H1 (cell line): ENCODE data around the gene PPP2R2B. TPM values are rescaled to one million over a fixed set of nuclear protein-coding genes. Genes with fewer than 3 reads are reported as not detected.

Experiments used
- CTCF ChIA-PET: fragments of 300-600 bp; sonication (Branson Sonifier 250); formaldehyde crosslinking; loops from one replicate; lab custom pipeline; 2021; ENCODE audit not compliant: partially characterized antibody; lab: Charles Lee
- POLR2A ChIA-PET: fragments of 300-600 bp; sonication (Branson Sonifier 250); formaldehyde crosslinking; loops from one replicate; lab custom pipeline; 2021; ENCODE audit warnings: inconsistent platforms; ENCODE audit not compliant: partially characterized antibody; lab: Charles Lee
- DNase-seq, 2 experiments: peaks; one replicate each; pipeline versions ENCODE4 v3.0.0 to v3.0.0-alpha.2; 2010 to 2022; ENCODE audit warnings: low spot score in 2 of 2, low read depth in 1 of 2, mixed read lengths in 1 of 2
- FAIRE-seq: peaks from 2 replicates; lab custom pipeline; 2011; peaks lifted over from hg19 to GRCh38; lab: Jason Lieb, UNC
- H2AFZ ChIP-seq: 2 replicates; pipeline ENCODE4 v1.8.1; 2012; ENCODE audit warnings: low read length, inconsistent platforms
- H2AK5ac ChIP-seq: 2 replicates; pipeline ENCODE4 v1.6.1; 2013; ENCODE audit warnings: low read depth, low read length
- H2BK120ac ChIP-seq: replicated peaks from 2 replicates; pipeline ENCODE3; 2013; ENCODE audit warnings: low read depth, low read length, inconsistent platforms
- H2BK12ac ChIP-seq: 2 replicates; pipeline ENCODE4 v1.6.1; 2013; ENCODE audit warnings: low read depth, low read length
- H2BK15ac ChIP-seq: 2 replicates; pipeline ENCODE4 v1.6.1; 2013; ENCODE audit warnings: low read length
- H2BK20ac ChIP-seq: 2 replicates; pipeline ENCODE4 v1.6.1; 2013; ENCODE audit warnings: low read length
- H2BK5ac ChIP-seq: 2 replicates; pipeline ENCODE4 v1.6.1; 2013; ENCODE audit warnings: low read depth, low read length
- H3K14ac ChIP-seq: 2 replicates; pipeline ENCODE4 v1.6.1; 2013; ENCODE audit warnings: inconsistent platforms; ENCODE audit not compliant: insufficient read length
- H3K18ac ChIP-seq: 2 replicates; pipeline ENCODE4 v1.6.1; 2013; ENCODE audit warnings: low read length; ENCODE audit errors: extremely low read depth
- H3K23ac ChIP-seq: 2 replicates; pipeline ENCODE4 v1.6.1; 2013; ENCODE audit warnings: inconsistent platforms; ENCODE audit not compliant: insufficient read length
- H3K23me2 ChIP-seq: 2 replicates; pipeline ENCODE4 v1.6.1; 2013; ENCODE audit warnings: low read depth, low read length
- H3K27ac ChIP-seq: 2 replicates; pipeline ENCODE4 v1.6.1; 2011; ENCODE audit warnings: low read depth, low read length, inconsistent platforms
- H3K27me3 ChIP-seq, 4 experiments: replicated peaks in 1 of 4; 1 replicate in 1 of 4; 2 replicates in 3 of 4; pipeline versions ENCODE4 v1.6.1 to v1.8.1; 2011 to 2013; ENCODE audit warnings: low read length in 3 of 4, mild to moderate bottlenecking in 3 of 4, inconsistent platforms in 2 of 4, mixed read lengths in 2 of 4, moderate library complexity in 1 of 4; ENCODE audit not compliant: control insufficient read depth in 3 of 4, insufficient read depth in 3 of 4; ENCODE audit errors: extremely low read depth in 1 of 4
- H3K36me3 ChIP-seq, 4 experiments: 2 replicates each; pipeline versions ENCODE4 v1.6.1 to v1.8.1; 2011 to 2013; ENCODE audit warnings: mild to moderate bottlenecking in 4 of 4, low read length in 3 of 4, moderate library complexity in 2 of 4, control low read depth in 1 of 4, inconsistent platforms in 1 of 4; ENCODE audit not compliant: insufficient read depth in 4 of 4, control insufficient read depth in 2 of 4
- H3K4ac ChIP-seq: replicated peaks from 2 replicates; pipeline ENCODE3; 2013; ENCODE audit warnings: low read length, low read depth, mixed read lengths, inconsistent platforms; ENCODE audit not compliant: insufficient read length
- H3K4me1 ChIP-seq, 4 experiments: replicated peaks in 1 of 4; 1 replicate in 1 of 4; 2 replicates in 3 of 4; pipeline versions ENCODE4 v1.6.1 to v1.8.1; 2011 to 2013; ENCODE audit warnings: low read length in 3 of 4, inconsistent platforms in 2 of 4, mixed read lengths in 1 of 4; ENCODE audit not compliant: insufficient read depth in 4 of 4, control insufficient read depth in 3 of 4
- H3K4me2 ChIP-seq, 2 experiments: 2 replicates each; pipeline versions ENCODE4 v1.6.1 to v1.8.1; 2011 to 2013; ENCODE audit warnings: low read depth in 2 of 2, low read length in 2 of 2, control low read depth in 1 of 2, inconsistent platforms in 1 of 2, mild to moderate bottlenecking in 1 of 2; ENCODE audit not compliant: insufficient read depth in 1 of 2
- H3K4me3 ChIP-seq, 4 experiments: fragments of 200-600, 300-600 bp in 1 of 4; sonication (generic), shearing (Covaris generic), sonication (Bioruptor Twin) in 1 of 4; 2 replicates each; pipeline versions ENCODE4 v1.5.1 to v1.8.1; 2011 to 2016; ENCODE audit warnings: low read length in 4 of 4, low read depth in 3 of 4, control low read depth in 2 of 4, inconsistent platforms in 2 of 4, mild to moderate bottlenecking in 2 of 4, mixed read lengths in 1 of 4, moderate library complexity in 1 of 4; ENCODE audit not compliant: insufficient read depth in 2 of 4; ENCODE audit errors: extremely low read depth in 1 of 4
- H3K56ac ChIP-seq: replicated peaks from 2 replicates; pipeline ENCODE3; 2013; ENCODE audit warnings: low read depth, mild to moderate bottlenecking, mixed read lengths, low read length, inconsistent platforms; ENCODE audit not compliant: insufficient read length
- H3K79me1 ChIP-seq: 2 replicates; pipeline ENCODE4 v1.6.1; 2013; ENCODE audit warnings: low read depth, low read length, control low read depth
- H3K79me2 ChIP-seq, 2 experiments: 2 replicates each; pipeline versions ENCODE4 v1.6.1 to v1.8.1; 2012 to 2013; ENCODE audit warnings: low read length in 2 of 2, mild to moderate bottlenecking in 2 of 2, inconsistent platforms in 1 of 2; ENCODE audit not compliant: insufficient read depth in 2 of 2, control insufficient read depth in 1 of 2
- H3K9ac ChIP-seq, 4 experiments: replicated peaks in 1 of 4; 1 replicate in 1 of 4; 2 replicates in 3 of 4; pipeline versions ENCODE4 v1.6.1 to v1.8.1; 2011 to 2013; ENCODE audit warnings: low read depth in 3 of 4, low read length in 3 of 4, control low read depth in 2 of 4, mild to moderate bottlenecking in 2 of 4, moderate library complexity in 2 of 4, inconsistent platforms in 1 of 4; ENCODE audit errors: extremely low read depth in 1 of 4
- H3K9me3 ChIP-seq, 2 experiments: 2 replicates each; pipeline versions ENCODE4 v1.6.1 to v1.8.1; 2012 to 2013; ENCODE audit warnings: mild to moderate bottlenecking in 2 of 2, moderate library complexity in 2 of 2, control low read depth in 1 of 2, inconsistent platforms in 1 of 2, low read depth in 1 of 2, low read length in 1 of 2, mixed read lengths in 1 of 2; ENCODE audit not compliant: insufficient read depth in 2 of 2
- H4K20me1 ChIP-seq, 2 experiments: replicated peaks in 1 of 2; 2 replicates each; pipeline versions ENCODE3 to v1.8.1; 2011 to 2013; ENCODE audit warnings: inconsistent platforms in 2 of 2, low read length in 2 of 2, mild to moderate bottlenecking in 1 of 2; ENCODE audit not compliant: insufficient read depth in 2 of 2, control insufficient read depth in 1 of 2
- H4K5ac ChIP-seq: 2 replicates; pipeline ENCODE4 v1.6.1; 2013; ENCODE audit warnings: low read length, low read depth, mixed read lengths, inconsistent platforms; ENCODE audit not compliant: insufficient read length
- H4K8ac ChIP-seq: 2 replicates; pipeline ENCODE4 v1.8.0; 2013; ENCODE audit warnings: mild to moderate bottlenecking, moderate library complexity, low read length, inconsistent platforms; ENCODE audit not compliant: insufficient read depth; ENCODE audit errors: extremely low read depth
- H4K91ac ChIP-seq: replicated peaks from 2 replicates; pipeline ENCODE3; 2013; ENCODE audit warnings: low read length, mixed read lengths, inconsistent platforms; ENCODE audit not compliant: insufficient read length
- BACH1 ChIP-seq: IDR thresholded peaks from 2 replicates; pipeline ENCODE4 v1.6.1; 2012; ENCODE audit warnings: low read length, improper control_type of control experiment
- BCL11A ChIP-seq, 2 experiments: IDR thresholded peaks; one replicate each; pipeline ENCODE4 v1.6.1; 2011; ENCODE audit warnings: low read depth in 2 of 2, low read length in 2 of 2, mild to moderate bottlenecking in 2 of 2
- EP300 ChIP-seq, 2 experiments: IDR thresholded peaks; 1 replicate in 1 of 2; 2 replicates in 1 of 2; pipeline ENCODE4 v1.6.1; 2011 to 2012; ENCODE audit warnings: low read depth in 2 of 2, low read length in 2 of 2, mild to moderate bottlenecking in 2 of 2, borderline replicate concordance in 1 of 2, inconsistent platforms in 1 of 2, moderate library complexity in 1 of 2
- JUN ChIP-seq: IDR thresholded peaks from 2 replicates; pipeline ENCODE4 v1.6.1; 2011; ENCODE audit warnings: low read depth, mild to moderate bottlenecking, improper control_type of control experiment, low read length
- POLR2A ChIP-seq, 2 experiments: IDR thresholded peaks; 1 replicate in 1 of 2; 2 replicates in 1 of 2; pipeline ENCODE4 v1.6.1; 2011; ENCODE audit warnings: low read depth in 2 of 2, low read length in 2 of 2, mild to moderate bottlenecking in 2 of 2; ENCODE audit errors: control extremely low read depth in 1 of 2
- SIX5 ChIP-seq: IDR thresholded peaks from 2 replicates; pipeline ENCODE4 v1.6.1; 2011; ENCODE audit warnings: mild to moderate bottlenecking, low read depth, low read length
- SP1 ChIP-seq: IDR thresholded peaks from 2 replicates; pipeline ENCODE4 v1.6.1; 2011; ENCODE audit warnings: low read depth, low read length
- SP4 ChIP-seq: IDR thresholded peaks from 2 replicates; pipeline ENCODE4 v1.6.1; 2012; ENCODE audit warnings: low read length, inconsistent platforms
- TBP ChIP-seq: IDR thresholded peaks from 2 replicates; pipeline ENCODE4 v1.6.1; 2011; ENCODE audit warnings: low read depth, low read length, improper control_type of control experiment
- YY1 ChIP-seq: IDR thresholded peaks from 2 replicates; pipeline ENCODE4 v1.6.1; 2011; ENCODE audit warnings: low read depth, mild to moderate bottlenecking, low read length
- polyA plus RNA-seq, 7 experiments: library from polyadenylated mRNA; depleted of rRNA in 3 of 7; stranded (reverse) in 5 of 7; unstranded in 2 of 7; fragments of >200 nt in 5 of 7; fragments of 200-250 nt in 2 of 7; gene quantifications; 1 replicate in 5 of 7; 2 replicates in 1 of 7; 4 replicates in 1 of 7; pipeline versions ENCODE4 v1.2.1 to v1.2.3, GENCODE V29; 2011 to 2013; ENCODE audit warnings: missing spikeins in 2 of 7, mixed read lengths in 2 of 7
- total RNA-seq: library from RNA; stranded (reverse); fragmentation: NEBNext Ultra II Directional; extraction: Animal tissue kit (Norgen Biotek cat#: 25700); gene quantifications from 2 replicates; pipeline ENCODE4 v1.2.1, GENCODE V29; 2021
- TF ChIP-seq, protein P1 (sequence below), 3 experiments: IDR thresholded peaks; 1 replicate in 2 of 3; 2 replicates in 1 of 3; pipeline versions ENCODE4 v1.5.1 to v1.6.1; 2011; ENCODE audit warnings: low read length in 3 of 3, mild to moderate bottlenecking in 3 of 3, inconsistent platforms in 2 of 3, low read depth in 1 of 3, moderate library complexity in 1 of 3; ENCODE audit not compliant: insufficient read depth in 1 of 3; ENCODE audit errors: control extremely low read depth in 1 of 3
- TF ChIP-seq, protein P2 (sequence below): IDR thresholded peaks from 2 replicates; pipeline ENCODE4 v1.6.1; 2011; ENCODE audit warnings: low read length, improper control_type of control experiment

The PPP2R2B gene
- total and polyA plus RNA-seq, 2 of the 8 experiments (the other 6 are each of a cell fraction or from before 2014, with no cell fraction given): 21.1 to 37.1 TPM

DNA sequence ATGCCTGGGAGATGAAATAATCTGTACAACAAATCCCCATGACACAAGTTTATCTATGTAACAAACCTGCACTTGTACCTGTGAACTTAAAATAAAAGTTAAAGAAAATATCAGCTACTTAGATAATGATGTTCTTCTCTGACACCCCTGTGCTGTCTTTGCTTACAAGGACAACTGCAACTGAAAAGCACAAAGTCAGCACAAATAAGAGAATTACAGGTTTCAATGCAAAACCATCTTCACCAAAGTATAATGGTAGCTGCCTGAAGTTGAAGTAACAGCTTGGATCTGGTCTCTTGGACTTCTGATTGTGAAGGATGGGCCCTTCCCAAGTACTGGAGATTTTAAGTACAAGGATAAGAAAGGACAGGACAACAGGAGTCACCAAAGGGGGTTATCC lies 45.6 kb upstream of the PPP2R2B start:
- H3K18ac ChIP-seq: no peak overlapping the region
- no peak overlapping the region for H3K9ac ChIP-seq
- H4K5ac ChIP-seq: no peak overlapping the region
- no peaks in the 10 kb centered on the region for H3K79me1 ChIP-seq
- no peak overlapping the region for H2AK5ac ChIP-seq
- no peak overlapping the region for H2BK120ac ChIP-seq
- H3K23me2 ChIP-seq: no peaks in the 10 kb centered on the region
- ChIA-PET POLR2A (no interaction called here), CTCF (interaction anchor here (0.8 to 10.7 kb wide), 3 partner anchors 17 to 41 kb away, joined by 3 to 78 read pairs (median 3); no protein-coding TSS in a partner anchor)
- H2AFZ ChIP-seq: no peak overlapping the region
- no peak overlapping the region for H4K91ac ChIP-seq
- H2BK12ac ChIP-seq: no peak overlapping the region
- no peaks in the 10 kb centered on the region for H4K20me1 ChIP-seq
- H3K36me3 ChIP-seq: no peaks in the 10 kb centered on the region
- no peak overlapping the region for H2BK5ac ChIP-seq
- H3K27ac ChIP-seq: no peak overlapping the region
- peaks cover 0 to 4% (median under 1%) of the 10 kb centered on the region in 4 experiments; a peak in 2 of 7 replicates for H3K4me1 ChIP-seq
- DNase-seq (no peak), FAIRE-seq (no peak)
- no peak overlapping the region for H3K4me3 ChIP-seq
- no peak overlapping the region for H4K8ac ChIP-seq
- no peaks in the 10 kb centered on the region for H3K27me3 ChIP-seq
- H2BK15ac ChIP-seq: no peak overlapping the region
- H3K4me2 ChIP-seq: no peak overlapping the region
- no peaks in the 10 kb centered on the region for H3K79me2 ChIP-seq
- no peaks in the 10 kb centered on the region for H3K9me3 ChIP-seq
- no peak overlapping the region for H3K23ac ChIP-seq
- no peak overlapping the region for H2BK20ac ChIP-seq
- no peak overlapping the region for H3K14ac ChIP-seq
- H3K4ac ChIP-seq: no peak overlapping the region
- H3K56ac ChIP-seq: no peak overlapping the region
- TF ChIP-seq SP1: no peak
- TF ChIP-seq BACH1: no peak
- TF ChIP-seq, protein P1, sequence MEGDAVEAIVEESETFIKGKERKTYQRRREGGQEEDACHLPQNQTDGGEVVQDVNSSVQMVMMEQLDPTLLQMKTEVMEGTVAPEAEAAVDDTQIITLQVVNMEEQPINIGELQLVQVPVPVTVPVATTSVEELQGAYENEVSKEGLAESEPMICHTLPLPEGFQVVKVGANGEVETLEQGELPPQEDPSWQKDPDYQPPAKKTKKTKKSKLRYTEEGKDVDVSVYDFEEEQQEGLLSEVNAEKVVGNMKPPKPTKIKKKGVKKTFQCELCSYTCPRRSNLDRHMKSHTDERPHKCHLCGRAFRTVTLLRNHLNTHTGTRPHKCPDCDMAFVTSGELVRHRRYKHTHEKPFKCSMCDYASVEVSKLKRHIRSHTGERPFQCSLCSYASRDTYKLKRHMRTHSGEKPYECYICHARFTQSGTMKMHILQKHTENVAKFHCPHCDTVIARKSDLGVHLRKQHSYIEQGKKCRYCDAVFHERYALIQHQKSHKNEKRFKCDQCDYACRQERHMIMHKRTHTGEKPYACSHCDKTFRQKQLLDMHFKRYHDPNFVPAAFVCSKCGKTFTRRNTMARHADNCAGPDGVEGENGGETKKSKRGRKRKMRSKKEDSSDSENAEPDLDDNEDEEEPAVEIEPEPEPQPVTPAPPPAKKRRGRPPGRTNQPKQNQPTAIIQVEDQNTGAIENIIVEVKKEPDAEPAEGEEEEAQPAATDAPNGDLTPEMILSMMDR (IDR thresholded peaks at IDR 0.05; ENCODE audit: control extremely low read depth in 1 of 3, insufficient read depth in 1 of 3, low read depth in 1 of 3, low read length in 3 of 3): no peak
- no peak for TF ChIP-seq SIX5
- TF ChIP-seq SP4: no peak
- TF ChIP-seq POLR2A (IDR thresholded peaks at IDR 0.05; ENCODE audit: control extremely low read depth in 1 of 2, low read depth in 2 of 2, low read length in 2 of 2): no peak
- no peak for TF ChIP-seq YY1
- TF ChIP-seq, protein P2, sequence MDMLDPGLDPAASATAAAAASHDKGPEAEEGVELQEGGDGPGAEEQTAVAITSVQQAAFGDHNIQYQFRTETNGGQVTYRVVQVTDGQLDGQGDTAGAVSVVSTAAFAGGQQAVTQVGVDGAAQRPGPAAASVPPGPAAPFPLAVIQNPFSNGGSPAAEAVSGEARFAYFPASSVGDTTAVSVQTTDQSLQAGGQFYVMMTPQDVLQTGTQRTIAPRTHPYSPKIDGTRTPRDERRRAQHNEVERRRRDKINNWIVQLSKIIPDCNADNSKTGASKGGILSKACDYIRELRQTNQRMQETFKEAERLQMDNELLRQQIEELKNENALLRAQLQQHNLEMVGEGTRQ: no peak
- TF ChIP-seq EP300 (IDR thresholded peaks at IDR 0.05; ENCODE audit: borderline replicate concordance in 1 of 2, low read depth in 2 of 2, low read length in 2 of 2): no peak
- no peak for TF ChIP-seq BCL11A (IDR thresholded peaks at IDR 0.05; ENCODE audit: low read depth in 2 of 2, low read length in 2 of 2)
- no peak for TF ChIP-seq JUN
- TF ChIP-seq TBP: no peak
